Psoas muscle (tissue), 8 donors: ENCODE measurements around the gene AHNAK. TPM values are rescaled to one million over a fixed set of nuclear protein-coding genes. Genes with fewer than 3 reads are reported as not detected.

Source experiments
- ATAC-seq, 4 donors: fragments of 200-7000 bp; cut with Tn5 transposase; one replicate each; pipeline ENCODE4 v1.9.1; 2020; ENCODE audit warnings: moderate library complexity in 3 of 4, mild to moderate bottlenecking in 2 of 4
- DNase-seq, 2 donors: peaks; one replicate each; pipeline ENCODE4 v3.0.0-alpha.2; 2020
- H3K27ac ChIP-seq: fragments of 200-600 bp; one replicate; pipeline ENCODE4 v1.8.0; 2022
- H3K27me3 ChIP-seq, 3 donors: fragments of 200-600 bp in 1 of 3; one replicate each; pipeline versions ENCODE4 v1.6.1 to v1.8.0; 2013 to 2022; ENCODE audit warnings: low read length in 2 of 3, mild to moderate bottlenecking in 2 of 3, moderate library complexity in 1 of 3; ENCODE audit not compliant: insufficient read depth in 3 of 3
- H3K36me3 ChIP-seq, 2 donors: fragments of 200-600 bp in 1 of 2; one replicate each; pipeline versions ENCODE4 v1.6.1 to v1.8.0; 2013 to 2022; ENCODE audit warnings: low read depth in 1 of 2, mild to moderate bottlenecking in 1 of 2, moderate library complexity in 1 of 2; ENCODE audit not compliant: insufficient read depth in 1 of 2
- H3K4me1 ChIP-seq: fragments of 200-600 bp; one replicate; pipeline ENCODE4 v1.8.0; 2022
- H3K4me3 ChIP-seq: fragments of 200-600 bp; one replicate; pipeline ENCODE4 v1.8.0; 2022; ENCODE audit warnings: mild to moderate bottlenecking
- H3K9me3 ChIP-seq: fragments of 200-600 bp; one replicate; pipeline ENCODE4 v1.8.0; 2022
- WGBS, 3 donors: extraction: QIAGEN DNeasy Blood & Tissue Kit; methylation state at CpG; one replicate each; pipeline versions ENCODE4 v1.1.6 to v1.1.7; 2013; 5-methylcytosine and 5-hydroxymethylcytosine counted together
- intact Hi-C, 2 donors: fragments of 100-400 bp; cut with DNase I; formaldehyde crosslinking; loops; one replicate each; pipeline versions ENCODE4 v1.11.0 to v1.14.2; 2022
- polyA plus RNA-seq, 3 donors: library from polyadenylated mRNA; stranded (reverse); fragments of 200-250 nt; gene quantifications; one replicate each; pipeline ENCODE4 v1.2.3, GENCODE V29; 2013
- total RNA-seq, 4 donors: library from RNA; stranded (reverse); fragmentation: NEBNext Ultra II Directional in 2 of 4; extraction: Animal tissue kit (Norgen Biotek cat#: 25700) in 2 of 4; gene quantifications; one replicate each; pipeline versions ENCODE4 v1.2.1 to v1.2.4, GENCODE V29; 2021 to 2023
- TF ChIP-seq, protein P1 (sequence below): fragments of 200-600 bp; IDR thresholded peaks from one replicate; pipeline ENCODE4 v1.8.0; 2022; ENCODE audit warnings: antibody characterized with exemption
- donor health status: healthy with polysubstance abuse.
- donor health status: DM: no; HTN: no; CAD: no; lungs with moderate emphysema.
- donor health status: Bipolar disorder and iron deficiency.
- donor health status: healthy.
- donor health status: DM: yes; HTN: yes; CAD: no.
- donor health status: DM: no; HTN: no; CAD: no.
- donor health status: DM: no; HTN: no; CAD: no.
- donor health status: DM: yes; HTN: yes; CAD: no.

AHNAK gene
- total and polyA plus RNA-seq, 7 donors: 93.5 to 679 (median 376) TPM

DNA sequence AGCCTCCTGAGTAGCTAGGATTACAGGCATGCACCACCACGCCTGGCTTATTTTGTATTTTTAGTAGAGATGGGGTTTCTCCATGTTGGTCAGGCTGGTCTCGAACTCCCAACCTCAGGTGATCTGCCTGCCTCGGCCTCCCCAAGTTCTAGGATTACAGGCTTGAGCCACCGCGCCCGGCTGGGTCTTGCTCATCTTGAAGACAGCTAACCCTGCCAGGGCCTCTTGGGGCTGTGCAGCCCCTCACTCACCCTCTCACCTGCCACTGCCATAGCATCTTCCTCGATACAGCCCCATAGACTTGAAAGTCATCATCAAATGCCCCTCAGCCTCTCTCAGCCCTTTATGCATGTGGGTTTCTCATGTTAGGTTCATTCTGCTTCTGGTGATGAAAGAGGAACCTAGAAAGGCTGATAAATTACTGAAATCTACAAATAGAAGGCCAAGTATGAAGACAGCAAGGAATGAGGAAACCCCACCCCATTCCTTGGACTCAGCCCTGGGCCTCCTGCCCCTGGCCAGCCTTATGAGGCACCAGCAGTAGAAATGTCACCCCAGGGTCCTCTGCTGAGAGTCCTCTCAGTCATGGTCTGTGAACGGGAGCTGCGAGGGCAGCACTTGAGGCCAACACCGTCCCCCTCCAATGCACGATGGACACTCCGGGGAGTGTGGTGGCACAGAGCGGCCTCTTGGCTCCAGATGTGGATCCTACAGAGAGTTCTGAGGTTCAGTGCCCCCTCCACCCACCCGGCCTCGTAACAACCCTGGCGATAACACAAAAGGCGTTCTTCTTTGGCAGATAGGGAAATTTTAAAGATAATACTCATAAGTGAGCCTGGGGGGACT, 103.0 kb downstream of the AHNAK start:
- Histone ChIP-seq H3K4me1 (peaks cover 14% of the 10 kb centered on the region), H3K27me3 (peaks cover 0 to 5% (median 5%) of the 10 kb centered on the region in 3 donors), H3K27ac (peak overlapping the region; percentile 63), H3K4me3 (peak overlapping the region; percentile 57), H3K36me3 (no peaks in the 10 kb centered on the region), H3K9me3 (no peaks in the 10 kb centered on the region)
- 59 to 69% (median 68%) methylated on average over 17 of the region's 17 CpGs for WGBS, 3 donors
- TF ChIP-seq, protein P1, sequence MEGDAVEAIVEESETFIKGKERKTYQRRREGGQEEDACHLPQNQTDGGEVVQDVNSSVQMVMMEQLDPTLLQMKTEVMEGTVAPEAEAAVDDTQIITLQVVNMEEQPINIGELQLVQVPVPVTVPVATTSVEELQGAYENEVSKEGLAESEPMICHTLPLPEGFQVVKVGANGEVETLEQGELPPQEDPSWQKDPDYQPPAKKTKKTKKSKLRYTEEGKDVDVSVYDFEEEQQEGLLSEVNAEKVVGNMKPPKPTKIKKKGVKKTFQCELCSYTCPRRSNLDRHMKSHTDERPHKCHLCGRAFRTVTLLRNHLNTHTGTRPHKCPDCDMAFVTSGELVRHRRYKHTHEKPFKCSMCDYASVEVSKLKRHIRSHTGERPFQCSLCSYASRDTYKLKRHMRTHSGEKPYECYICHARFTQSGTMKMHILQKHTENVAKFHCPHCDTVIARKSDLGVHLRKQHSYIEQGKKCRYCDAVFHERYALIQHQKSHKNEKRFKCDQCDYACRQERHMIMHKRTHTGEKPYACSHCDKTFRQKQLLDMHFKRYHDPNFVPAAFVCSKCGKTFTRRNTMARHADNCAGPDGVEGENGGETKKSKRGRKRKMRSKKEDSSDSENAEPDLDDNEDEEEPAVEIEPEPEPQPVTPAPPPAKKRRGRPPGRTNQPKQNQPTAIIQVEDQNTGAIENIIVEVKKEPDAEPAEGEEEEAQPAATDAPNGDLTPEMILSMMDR: no peak
- peak; percentile 24 to 65 (median 42) for ATAC-seq
- intact Hi-C loops: no loop called here
- peak; percentile 70 to 71 for DNase-seq

DNA sequence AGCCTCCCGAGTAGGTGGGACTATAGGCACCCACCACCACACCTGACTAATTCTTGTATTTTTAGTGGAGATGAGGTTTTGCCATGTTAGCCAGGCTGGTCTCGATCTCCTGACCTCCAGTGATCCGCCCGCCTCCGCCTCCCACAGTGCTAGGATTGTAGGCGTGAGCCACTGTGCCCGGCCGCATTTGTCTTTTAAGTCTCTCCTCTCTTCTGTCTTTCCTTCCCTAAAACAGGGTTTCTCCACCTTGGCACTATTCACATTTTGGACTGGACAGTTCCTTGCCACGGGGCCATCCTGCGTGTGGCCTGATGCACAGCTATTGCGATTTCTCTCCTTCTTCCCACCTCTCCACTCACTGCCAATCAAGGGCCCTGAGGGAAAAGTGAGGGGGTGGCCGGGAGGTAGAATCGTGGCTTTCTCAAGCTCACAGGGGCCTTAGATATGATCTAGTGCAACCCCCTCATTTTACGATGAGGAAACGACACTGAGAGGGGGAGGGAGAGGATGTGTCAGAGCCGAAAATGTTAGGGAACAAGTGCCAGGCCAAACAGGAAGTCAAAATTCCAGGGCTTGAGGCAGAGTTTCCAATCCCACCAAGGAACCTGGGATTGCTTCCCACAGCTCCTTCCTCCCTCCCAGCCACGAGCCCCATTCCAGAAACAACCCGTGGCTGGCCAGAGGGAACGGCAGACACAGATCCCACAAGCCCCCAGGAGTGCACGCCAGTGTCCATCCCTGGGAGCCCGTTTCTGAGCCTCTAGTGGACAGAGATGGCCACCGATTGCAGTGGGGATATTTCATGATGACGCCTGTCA, 106.6 kb downstream of the AHNAK start:
- Histone ChIP-seq H3K4me3 (no peak overlapping the region), H3K27me3 (no peaks in the 10 kb centered on the region), H3K9me3 (no peaks in the 10 kb centered on the region), H3K27ac (peak overlapping the region; percentile 30), H3K4me1 (peaks cover 6% of the 10 kb centered on the region), H3K36me3 (no peaks in the 10 kb centered on the region)
- ATAC-seq: peak in 3 of 4 donors; percentile 41 to 47 (median 45)
- WGBS, 3 donors: 43 to 49% (median 46%) methylated on average over 23 of the region's 23 CpGs
- intact Hi-C loops: no loop called here
- DNase-seq: peak; percentile 59 to 62
- TF ChIP-seq, protein P1: peak; percentile 6

- no peaks in the 10 kb centered on the region for H3K36me3 ChIP-seq
- no peak for ATAC-seq
- H3K27ac ChIP-seq: no peak overlapping the region
- no peak overlapping the region for H3K4me3 ChIP-seq
- H3K9me3 ChIP-seq: no peaks in the 10 kb centered on the region
- intact Hi-C loops: no loop called here
- H3K27me3 ChIP-seq: no peaks in the 10 kb centered on the region
- H3K4me1 ChIP-seq: no peaks in the 10 kb centered on the region
- WGBS, 3 donors: 86 to 92% (median 87%) methylated on average over 4 of the region's 4 CpGs
- TF ChIP-seq, protein P1: no peak
- DNase-seq: no peak
These were observed 108.0 kb downstream of the AHNAK start for GRCh38 chr11:62438641-62439040.

GRCh38 chr11:62437616-62438015, 109.0 kb downstream of the AHNAK start:
- intact Hi-C loops: no loop called here
- TF ChIP-seq, protein P1: no peak
- Histone ChIP-seq H3K4me1 (no peaks in the 10 kb centered on the region), H3K36me3 (no peaks in the 10 kb centered on the region), H3K27ac (no peak overlapping the region), H3K9me3 (no peaks in the 10 kb centered on the region), H3K4me3 (no peak overlapping the region), H3K27me3 (no peaks in the 10 kb centered on the region)
- ATAC-seq (no peak), DNase-seq (no peak)
- WGBS, 3 donors: 93 to 100% (median 96%) methylated on average over 1 of the region's 1 CpG
